OCI-LY1 (cell line): ENCODE data around the gene OMP.

ENCODE experiments used
- H2AFZ ChIP-seq: fragments of 200-600 bp; sonication (generic), shearing (Covaris generic); 2 replicates; pipeline ENCODE4 v1.6.0; 2014; ENCODE audit warnings: antibody characterized with exemption, mild to moderate bottlenecking, low read length
- H3F3A ChIP-seq: fragments of 200-600 bp; sonication (generic), shearing (Covaris generic); 2 replicates; pipeline ENCODE4 v1.6.0; 2014; ENCODE audit warnings: mild to moderate bottlenecking, antibody characterized with exemption, low read length, moderate library complexity; ENCODE audit not compliant: insufficient read depth
- H3K27ac ChIP-seq: fragments of 200-600 bp; sonication (generic); 2 replicates; pipeline ENCODE4 v1.5.1; 2014; ENCODE audit warnings: low read length, mixed run types, mild to moderate bottlenecking, low read depth; ENCODE audit not compliant: poor library complexity, severe bottlenecking
- H3K27me3 ChIP-seq: fragments of 200-600 bp; sonication (generic); 2 replicates; pipeline ENCODE4 v1.6.0; 2014; ENCODE audit warnings: antibody characterized with exemption, mild to moderate bottlenecking, low read length, moderate library complexity; ENCODE audit not compliant: insufficient read depth
- H3K36me3 ChIP-seq: fragments of 200-600 bp; sonication (generic); 2 replicates; pipeline ENCODE4 v1.6.1; 2014; ENCODE audit warnings: mild to moderate bottlenecking, antibody characterized with exemption, low read length, moderate library complexity, mixed read lengths; ENCODE audit not compliant: insufficient read depth
- H3K4me1 ChIP-seq: fragments of 200-600 bp; sonication (generic); 2 replicates; pipeline ENCODE4 v1.5.1; 2014; ENCODE audit warnings: mild to moderate bottlenecking, low read length, moderate library complexity; ENCODE audit not compliant: insufficient read depth, severe bottlenecking
- H3K4me2 ChIP-seq: fragments of 200-600 bp; sonication (generic), shearing (Covaris generic); 2 replicates; pipeline ENCODE4 v1.6.1; 2014; ENCODE audit warnings: low read length
- H3K4me3 ChIP-seq: fragments of 200-600 bp; sonication (generic); 2 replicates; pipeline ENCODE4 v1.5.1; 2014; ENCODE audit warnings: low read length, low read depth, mild to moderate bottlenecking, mixed read lengths; ENCODE audit not compliant: poor library complexity, severe bottlenecking
- H3K79me2 ChIP-seq: fragments of 200-600 bp; shearing (Covaris generic); 2 replicates; pipeline ENCODE4 v1.6.1; 2016; ENCODE audit warnings: mixed run types, low read length, mixed read lengths; ENCODE audit not compliant: insufficient read depth
- H3K9ac ChIP-seq: fragments of 200-600 bp; sonication (generic), shearing (Covaris generic); 2 replicates; pipeline ENCODE4 v1.6.1; 2014; ENCODE audit warnings: mild to moderate bottlenecking, low read length, mixed read lengths
- H3K9me2 ChIP-seq: fragments of 200-600 bp; sonication (generic), shearing (Covaris generic); 2 replicates; pipeline ENCODE4 v1.6.1; 2014; ENCODE audit warnings: low read depth, mild to moderate bottlenecking, low read length, mixed read lengths
- H3K9me3 ChIP-seq: fragments of 200-600 bp; shearing (Covaris generic); 2 replicates; pipeline ENCODE4 v1.6.1; 2014; ENCODE audit warnings: low read length, mixed read lengths
- H4K20me1 ChIP-seq: fragments of 200-600 bp; sonication (generic), shearing (Covaris generic); 2 replicates; pipeline ENCODE4 v1.6.0; 2016; ENCODE audit warnings: mild to moderate bottlenecking, low read length; ENCODE audit not compliant: insufficient read depth
- EZH2 ChIP-seq: fragments of 200-600 bp; sonication (generic), shearing (Covaris generic); IDR thresholded peaks from 2 replicates; pipeline ENCODE4 v1.8.0; 2017; ENCODE audit warnings: borderline replicate concordance, mixed run types, mild to moderate bottlenecking, antibody characterized with exemption, low read length, moderate library complexity, mixed read lengths
- TF ChIP-seq, protein P1 (sequence below): fragments of 200-600 bp; sonication (generic), shearing (Covaris generic); IDR thresholded peaks from 2 replicates; pipeline ENCODE4 v1.5.1; 2017; ENCODE audit warnings: mild to moderate bottlenecking, antibody characterized with exemption, low read length, moderate library complexity, mixed read lengths

Gene OMP

GRCh38 chr11:77100166-77101042, 2.2 kb upstream of the OMP start:
- no peaks in the 10 kb centered on the region for H3F3A ChIP-seq
- H3K4me3 ChIP-seq = no peak overlapping the region
- no peaks in the 10 kb centered on the region for H3K4me1 ChIP-seq
- H3K9me3 ChIP-seq = no peaks in the 10 kb centered on the region
- no peaks in the 10 kb centered on the region for H3K36me3 ChIP-seq
- H4K20me1 ChIP-seq = no peaks in the 10 kb centered on the region
- H2AFZ ChIP-seq = no peak overlapping the region
- H3K9me2 ChIP-seq = no peaks in the 10 kb centered on the region
- no peaks in the 10 kb centered on the region for H3K79me2 ChIP-seq
- TF ChIP-seq, protein P1, sequence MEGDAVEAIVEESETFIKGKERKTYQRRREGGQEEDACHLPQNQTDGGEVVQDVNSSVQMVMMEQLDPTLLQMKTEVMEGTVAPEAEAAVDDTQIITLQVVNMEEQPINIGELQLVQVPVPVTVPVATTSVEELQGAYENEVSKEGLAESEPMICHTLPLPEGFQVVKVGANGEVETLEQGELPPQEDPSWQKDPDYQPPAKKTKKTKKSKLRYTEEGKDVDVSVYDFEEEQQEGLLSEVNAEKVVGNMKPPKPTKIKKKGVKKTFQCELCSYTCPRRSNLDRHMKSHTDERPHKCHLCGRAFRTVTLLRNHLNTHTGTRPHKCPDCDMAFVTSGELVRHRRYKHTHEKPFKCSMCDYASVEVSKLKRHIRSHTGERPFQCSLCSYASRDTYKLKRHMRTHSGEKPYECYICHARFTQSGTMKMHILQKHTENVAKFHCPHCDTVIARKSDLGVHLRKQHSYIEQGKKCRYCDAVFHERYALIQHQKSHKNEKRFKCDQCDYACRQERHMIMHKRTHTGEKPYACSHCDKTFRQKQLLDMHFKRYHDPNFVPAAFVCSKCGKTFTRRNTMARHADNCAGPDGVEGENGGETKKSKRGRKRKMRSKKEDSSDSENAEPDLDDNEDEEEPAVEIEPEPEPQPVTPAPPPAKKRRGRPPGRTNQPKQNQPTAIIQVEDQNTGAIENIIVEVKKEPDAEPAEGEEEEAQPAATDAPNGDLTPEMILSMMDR = no peak
- no peak for TF ChIP-seq EZH2
- H3K4me2 ChIP-seq = no peak overlapping the region
- no peak overlapping the region for H3K27ac ChIP-seq
- H3K27me3 ChIP-seq = no peaks in the 10 kb centered on the region
- no peak overlapping the region for H3K9ac ChIP-seq

DNA sequence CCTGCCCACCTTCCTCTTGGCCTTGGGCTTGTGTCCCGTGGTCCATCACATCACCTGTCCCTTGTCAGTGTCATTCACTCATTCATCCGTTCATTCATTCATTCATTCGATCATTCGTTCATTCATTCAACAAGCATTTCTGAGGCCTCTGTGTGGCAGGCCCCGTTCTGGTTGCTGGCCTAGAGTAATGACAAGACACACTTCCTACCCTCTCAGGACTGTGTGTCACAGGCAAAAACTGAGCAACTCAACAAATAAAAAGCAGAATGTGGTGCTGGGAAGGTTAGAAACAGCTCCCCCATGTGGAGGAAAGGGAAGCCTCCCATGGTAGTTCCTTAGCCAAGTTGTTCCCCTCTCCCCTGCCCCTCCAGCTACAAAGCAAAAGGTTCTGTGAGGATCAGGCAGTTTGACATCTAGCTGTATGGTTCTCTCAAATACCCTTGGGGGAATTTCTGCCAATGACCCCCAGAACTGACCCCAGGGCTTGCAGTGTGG, 1.6 kb upstream of the OMP start:
- no peak overlapping the region for H3K4me3 ChIP-seq
- no peak overlapping the region for H3K27ac ChIP-seq
- no peaks in the 10 kb centered on the region for H3K4me1 ChIP-seq
- H3F3A ChIP-seq = no peaks in the 10 kb centered on the region
- no peaks in the 10 kb centered on the region for H3K9me2 ChIP-seq
- no peak overlapping the region for H3K4me2 ChIP-seq
- TF ChIP-seq, protein P1 = peak; percentile 59
- TF ChIP-seq EZH2 = no peak
- H3K79me2 ChIP-seq = no peaks in the 10 kb centered on the region
- no peak overlapping the region for H2AFZ ChIP-seq
- H3K36me3 ChIP-seq = no peaks in the 10 kb centered on the region
- H3K9ac ChIP-seq = no peak overlapping the region
- no peaks in the 10 kb centered on the region for H3K9me3 ChIP-seq
- H3K27me3 ChIP-seq = no peaks in the 10 kb centered on the region
- no peaks in the 10 kb centered on the region for H4K20me1 ChIP-seq

GRCh38 chr11:77103319-77103718, 679 bp downstream of the OMP start:
- Histone ChIP-seq H3K27ac (no peak overlapping the region), H3K27me3 (no peaks in the 10 kb centered on the region), H3K9me3 (no peaks in the 10 kb centered on the region), H3K36me3 (no peaks in the 10 kb centered on the region), H3K4me2 (no peak overlapping the region), H3K4me3 (no peak overlapping the region), H3K79me2 (no peaks in the 10 kb centered on the region), H4K20me1 (no peaks in the 10 kb centered on the region), H3F3A (no peaks in the 10 kb centered on the region), H3K9ac (no peak overlapping the region), H3K4me1 (no peaks in the 10 kb centered on the region), H3K9me2 (no peaks in the 10 kb centered on the region), H2AFZ (no peak overlapping the region)
- TF ChIP-seq, protein P1 = no peak
